Hindlimb muscle (tissue), 1 donor: ENCODE results near the gene CFAP52. TPM values are rescaled to one million over a fixed set of nuclear protein-coding genes. Genes with fewer than 3 reads are reported as not detected.
A peak's percentile ranks its signal among the peaks of the same experiment; 100 is the strongest.
"Not testable (repeated sequence)": the region's sequence is repeated elsewhere in the genome, so short reads cannot be mapped to it uniquely, and the experiment has no call there.

Experiments used
- DNase-seq: peaks from one replicate; pipeline ENCODE4 v3.0.0-alpha.2; 2013
- polyA plus RNA-seq: library from polyadenylated mRNA; unstranded; fragments of 120-200 nt; gene quantifications from one replicate; pipeline ENCODE4 v1.2.1, GENCODE V29; 2013; ENCODE audit not compliant: insufficient read length

CFAP52 gene
- polyA plus RNA-seq, 1 donor, result 0.43 TPM

- DNase-seq, result no peak
Measured at GRCh38 chr17:9648521-9649110, 72.2 kb downstream of the CFAP52 start.

GRCh38 chr17:9658593-9659211 is 82.3 kb downstream of the CFAP52 start:
- DNase-seq, result peak; percentile 24

- DNase-seq, result no peak
Measured at GRCh38 chr17:9661027-9661426, 84.6 kb downstream of the CFAP52 start.

- DNase-seq, result not testable (repeated sequence)
Measured at GRCh38 chr17:9663511-9663910, 87.1 kb downstream of the CFAP52 start.

- no peak for DNase-seq
Measured at GRCh38 chr17:9666461-9667050, 90.1 kb downstream of the CFAP52 start.

DNA sequence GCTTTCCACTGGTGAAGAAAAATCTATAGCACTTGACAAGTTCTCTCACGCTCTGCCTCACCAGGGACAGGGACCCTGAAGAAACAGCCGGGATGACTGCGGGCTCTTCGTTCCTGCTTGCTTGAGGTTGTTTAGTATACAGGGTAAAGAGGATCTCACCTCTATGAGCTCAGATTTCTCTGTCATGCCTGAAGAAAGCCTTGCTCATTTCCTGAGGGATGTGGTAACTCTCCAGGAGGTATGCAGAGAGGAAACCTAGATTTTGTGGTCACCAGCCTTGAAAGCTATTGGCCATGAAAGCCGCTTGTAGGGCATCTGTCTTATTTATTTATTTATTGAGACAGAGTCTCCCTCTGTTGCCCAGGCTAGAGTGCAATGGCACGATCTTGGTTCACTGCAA is 92.1 kb downstream of the CFAP52 start:
- DNase-seq, result no peak

DNA sequence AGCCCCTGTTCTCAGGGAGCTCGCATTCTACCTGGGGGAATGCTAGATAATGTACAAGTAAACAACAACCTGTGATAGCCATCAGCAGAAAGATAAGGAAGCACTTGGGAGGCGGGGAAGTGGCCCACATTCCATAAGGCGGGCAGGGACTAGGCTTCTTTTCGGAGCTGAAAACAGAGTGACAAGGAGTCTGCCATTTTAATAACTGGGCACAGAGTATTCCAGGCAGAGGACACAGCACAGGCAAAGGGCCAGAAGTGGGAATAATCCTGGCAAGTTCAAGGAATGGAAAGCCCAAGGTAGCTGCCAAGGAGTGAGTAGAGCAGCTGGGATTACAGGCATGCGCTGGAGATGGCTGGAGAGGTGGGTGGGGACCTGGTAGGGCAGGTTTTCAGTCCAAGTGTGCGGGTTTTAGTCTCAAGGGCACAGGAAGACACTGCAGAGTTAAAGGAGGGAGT is 93.1 kb downstream of the CFAP52 start:
- DNase-seq, result no peak

- DNase-seq, result no peak
Measured at GRCh38 chr17:9670596-9670995, 94.2 kb downstream of the CFAP52 start.

DNA sequence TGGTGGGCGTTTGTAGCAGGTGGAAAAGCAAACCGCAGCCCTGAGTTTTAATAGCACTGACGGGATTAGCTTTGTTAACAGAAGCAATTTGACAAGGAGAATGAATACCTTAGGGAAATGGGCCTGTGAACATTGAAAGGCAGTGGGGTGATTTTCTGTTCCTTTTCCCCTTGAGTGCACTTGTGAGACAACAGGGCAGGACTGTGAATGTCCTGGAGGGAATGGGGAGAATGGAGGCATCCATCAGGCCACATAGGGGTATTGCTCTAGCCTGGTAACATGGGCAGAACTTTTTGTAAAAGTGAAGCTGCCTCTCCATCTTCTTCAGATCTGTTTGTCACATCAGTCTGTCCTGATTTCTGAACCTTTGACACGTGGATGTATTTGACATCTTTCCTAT is 95.1 kb downstream of the CFAP52 start:
- no peak for DNase-seq

DNA sequence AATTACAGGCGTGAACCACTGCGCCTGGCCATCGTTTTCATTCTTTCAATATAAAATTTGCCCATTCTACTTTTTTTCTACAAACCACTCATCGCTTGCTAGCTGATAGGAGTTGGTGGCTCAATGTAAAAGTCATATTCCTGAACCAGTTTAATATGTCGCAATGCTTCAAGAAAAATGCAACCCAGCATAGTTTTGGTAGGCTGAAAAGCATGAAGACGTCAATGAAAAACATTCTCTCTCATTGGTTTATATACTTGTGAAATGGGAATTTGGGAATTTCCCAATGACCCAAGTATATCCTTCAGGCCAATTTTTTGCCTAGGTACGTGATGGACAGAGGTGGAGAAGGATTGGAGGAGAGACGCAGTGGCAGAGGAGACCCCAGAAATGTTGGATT is 95.8 kb downstream of the CFAP52 start:
- DNase-seq, result no peak

DNA sequence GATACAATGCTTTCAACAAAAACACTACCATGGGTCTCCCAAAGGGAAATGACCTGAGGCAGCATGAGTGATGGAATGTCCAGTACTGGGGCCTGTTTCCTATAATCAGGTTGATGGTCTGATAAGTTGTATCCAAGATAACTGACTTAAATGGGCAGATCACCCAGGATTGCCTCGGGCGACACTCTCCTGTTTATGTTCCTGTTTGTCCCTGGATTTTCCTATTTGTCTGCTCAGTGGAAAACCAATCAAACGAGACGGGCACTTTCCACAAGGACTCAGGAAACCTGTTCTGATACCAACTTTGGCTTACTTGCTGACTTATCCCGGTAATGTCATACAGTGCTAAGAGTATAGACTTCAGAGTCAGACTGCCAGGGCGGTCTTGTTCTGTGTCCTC is 96.2 kb downstream of the CFAP52 start:
- no peak for DNase-seq

GRCh38 chr17:9676084-9676483 is 99.6 kb downstream of the CFAP52 start:
- DNase-seq, result no peak

GRCh38 chr17:9676820-9677310 is 100.4 kb downstream of the CFAP52 start:
- no peak for DNase-seq

DNA sequence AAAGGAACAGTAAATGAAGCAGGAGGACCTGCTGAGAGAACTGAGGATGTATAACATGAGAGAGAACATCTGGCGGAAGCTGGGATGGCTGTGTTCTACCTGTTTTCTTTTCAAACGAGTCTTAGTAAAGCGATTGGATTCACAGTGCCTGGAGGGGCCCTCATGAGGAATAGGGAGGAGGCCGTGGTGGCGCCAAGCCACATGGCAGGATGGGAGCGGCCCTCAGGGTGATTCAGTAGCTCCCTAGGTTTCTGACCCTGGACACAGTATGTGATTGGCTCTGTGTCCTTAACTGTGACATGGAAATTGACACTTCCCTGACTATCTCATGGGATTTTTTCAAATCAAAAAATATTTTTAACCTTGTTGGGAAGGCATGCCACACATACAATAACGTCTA is 101.0 kb downstream of the CFAP52 start:
- no peak for DNase-seq

DNA sequence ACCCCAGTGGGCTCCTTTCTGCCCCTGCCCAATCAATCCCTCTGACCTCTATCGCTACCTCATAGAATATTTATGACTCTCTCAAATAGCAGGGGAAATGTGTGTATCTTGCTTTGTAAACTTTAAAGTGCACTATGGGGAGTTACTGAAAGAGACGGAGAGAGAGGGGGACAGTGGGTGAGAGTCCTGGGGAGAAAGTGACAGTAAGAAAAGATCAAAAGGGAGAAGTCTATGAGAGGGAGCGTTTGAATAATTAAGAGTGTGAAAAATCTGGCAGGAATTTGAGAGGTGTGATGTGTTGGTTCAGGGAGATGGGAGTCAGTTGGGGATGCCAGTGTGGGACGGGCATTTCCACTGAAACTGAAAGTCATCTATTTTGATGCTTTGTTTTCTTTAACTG is 101.5 kb downstream of the CFAP52 start:
- no peak for DNase-seq

GRCh38 chr17:9684955-9685621 is 108.6 kb downstream of the CFAP52 start:
- no peak for DNase-seq

Other genes with a start within 250 kb of the CFAP52 start
- 37.5 TPM for gene STX8, start 822 bp upstream of the CFAP52 start, polyA plus RNA-seq
- gene USP43, start 68.9 kb downstream of the CFAP52 start, polyA plus RNA-seq, result 0.81 TPM
- 118 TPM for gene DHRS7C, start 214.9 kb downstream of the CFAP52 start, polyA plus RNA-seq
- gene GSG1L2, start 245.4 kb downstream of the CFAP52 start, polyA plus RNA-seq, result not detected
- gene GLP2R, start 249.3 kb downstream of the CFAP52 start, polyA plus RNA-seq, result not detected